Fibroblast of the conjunctiva (primary cell): ENCODE data around the gene ABCG4.
"Not testable (repeated sequence)": the region's sequence is repeated elsewhere in the genome, so short reads cannot be mapped to it uniquely, and the experiment has no call there.

Experiments used
- DNase-seq: peaks from one replicate; pipeline ENCODE4 v3.0.0-alpha.2; 2010; ENCODE audit warnings: low read depth

The ABCG4 gene

GRCh38 chr11:119149018-119149785, at the start of gene ABCG4:
TSS of gene ABCG4 (plus strand) at chr11:119149052. CDS start at chr11:119149966, 914 bp downstream.
- no peak for DNase-seq

GRCh38 chr11:119099711-119100110, 49.1 kb upstream of the ABCG4 start:
- no peak for DNase-seq

GRCh38 chr11:119100246-119100970, 48.4 kb upstream of the ABCG4 start:
- DNase-seq: no peak

GRCh38 chr11:119100994-119101758, 47.7 kb upstream of the ABCG4 start:
- DNase-seq: no peak

GRCh38 chr11:119101759-119102423, 47.0 kb upstream of the ABCG4 start, which contains the start of gene DPAGT1:
TSS of gene DPAGT1 (minus strand) at chr11:119101853. CDS start at chr11:119101655, 198 bp downstream.
- peak; percentile 97 for DNase-seq

GRCh38 chr11:119103161-119103664, 45.6 kb upstream of the ABCG4 start:
- DNase-seq: not testable (repeated sequence)

- DNase-seq: no peak
Observed at GRCh38 chr11:119103793-119104192, 45.1 kb upstream of the ABCG4 start.

GRCh38 chr11:119106564-119107537, 42.0 kb upstream of the ABCG4 start, which contains the start of gene C2CD2L:
TSS of gene C2CD2L (plus strand) at chr11:119107344. CDS start at chr11:119107742, 398 bp downstream.
- DNase-seq: peak; percentile 87

GRCh38 chr11:119107538-119108145, 41.2 kb upstream of the ABCG4 start:
- DNase-seq: no peak

- DNase-seq: no peak
Observed at GRCh38 chr11:119108146-119108856, 40.6 kb upstream of the ABCG4 start.

- DNase-seq: no peak
Observed at GRCh38 chr11:119108857-119109221, 40.0 kb upstream of the ABCG4 start.

- DNase-seq: no peak
Observed at GRCh38 chr11:119109843-119110242, 39.0 kb upstream of the ABCG4 start.

- DNase-seq: no peak
Observed at GRCh38 chr11:119110439-119110838, 38.4 kb upstream of the ABCG4 start.

- no peak for DNase-seq
Observed at GRCh38 chr11:119111361-119111925, 37.4 kb upstream of the ABCG4 start.

GRCh38 chr11:119112314-119113020, 36.4 kb upstream of the ABCG4 start:
- no peak for DNase-seq

- DNase-seq: no peak
Observed at GRCh38 chr11:119113716-119114115, 35.1 kb upstream of the ABCG4 start.

- no peak for DNase-seq
Observed at GRCh38 chr11:119114351-119114750, 34.5 kb upstream of the ABCG4 start.

- no peak for DNase-seq
Observed at GRCh38 chr11:119115484-119116234, 33.2 kb upstream of the ABCG4 start.
